ENCODE measurements around the gene DNAJC7. TPM values are rescaled to one million over a fixed set of nuclear protein-coding genes. Genes with fewer than 3 reads are reported as not detected.

DNAJC7 gene
- total RNA-seq, 1 experiment from 2014 or later = 60.1 TPM

DNA sequence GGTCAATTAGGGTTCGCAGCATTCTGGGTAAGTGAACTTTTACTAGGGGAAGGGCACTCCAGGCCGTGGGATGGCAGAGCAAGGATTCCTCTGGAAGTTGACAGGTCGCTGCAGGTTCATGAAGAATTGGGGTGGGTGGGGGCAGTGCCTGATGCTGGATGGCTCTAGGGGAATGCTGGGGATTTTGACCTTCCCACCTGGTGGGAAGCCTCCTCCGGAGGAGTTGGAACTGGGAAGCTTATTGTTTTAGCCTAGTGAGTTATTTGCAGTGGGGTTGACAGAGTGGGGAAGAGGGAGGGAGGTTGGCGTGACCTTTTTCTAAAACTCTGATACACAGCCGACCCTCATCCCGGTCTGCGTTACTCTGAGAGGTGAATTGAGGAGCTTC, 33.8 kb upstream of the DNAJC7 start:
- DNase-seq (no peak), ATAC-seq (no peak)
- Histone ChIP-seq H3K4me1 (ENCODE audit: insufficient read depth, low read length) (no peaks in the 10 kb centered on the region), H3K9me3 (ENCODE audit: low read length) (no peaks in the 10 kb centered on the region), H3F3A (ENCODE audit: low read length, unreplicated experiment) (no peaks in the 10 kb centered on the region), H4K20me1 (ENCODE audit: low read length) (no peaks in the 10 kb centered on the region), H3K9ac (ENCODE audit: low read length) (no peak overlapping the region), H3K36me3 (ENCODE audit: low read depth, low read length) (no peaks in the 10 kb centered on the region), H3K9me2 (replicated peaks; ENCODE audit: low read length) (no peaks in the 10 kb centered on the region), H3K27ac (ENCODE audit: low read length) (no peak overlapping the region), H3K4me2 (ENCODE audit: low read length) (peak overlapping the region; percentile 81), H2AFZ (ENCODE audit: low read length) (peak overlapping the region; percentile 86), H3K27me3 (ENCODE audit: low read length) (no peaks in the 10 kb centered on the region), H3K4me3 (ENCODE audit: low read length) (peak overlapping the region; percentile 67), H3K79me2 (ENCODE audit: low read length) (no peaks in the 10 kb centered on the region)
- ChIA-PET POLR2A (ENCODE audit: unreplicated experiment) (no interaction called here), CTCF (no interaction called here)
- no peak for TF ChIP-seq EZH2 (IDR thresholded peaks at IDR 0.05; ENCODE audit: low read length, unreplicated experiment)
- no peak for TF ChIP-seq EZH2phosphoT487 (IDR thresholded peaks at IDR 0.05; ENCODE audit: borderline replicate concordance, low read length)
- TF ChIP-seq, protein P1, sequence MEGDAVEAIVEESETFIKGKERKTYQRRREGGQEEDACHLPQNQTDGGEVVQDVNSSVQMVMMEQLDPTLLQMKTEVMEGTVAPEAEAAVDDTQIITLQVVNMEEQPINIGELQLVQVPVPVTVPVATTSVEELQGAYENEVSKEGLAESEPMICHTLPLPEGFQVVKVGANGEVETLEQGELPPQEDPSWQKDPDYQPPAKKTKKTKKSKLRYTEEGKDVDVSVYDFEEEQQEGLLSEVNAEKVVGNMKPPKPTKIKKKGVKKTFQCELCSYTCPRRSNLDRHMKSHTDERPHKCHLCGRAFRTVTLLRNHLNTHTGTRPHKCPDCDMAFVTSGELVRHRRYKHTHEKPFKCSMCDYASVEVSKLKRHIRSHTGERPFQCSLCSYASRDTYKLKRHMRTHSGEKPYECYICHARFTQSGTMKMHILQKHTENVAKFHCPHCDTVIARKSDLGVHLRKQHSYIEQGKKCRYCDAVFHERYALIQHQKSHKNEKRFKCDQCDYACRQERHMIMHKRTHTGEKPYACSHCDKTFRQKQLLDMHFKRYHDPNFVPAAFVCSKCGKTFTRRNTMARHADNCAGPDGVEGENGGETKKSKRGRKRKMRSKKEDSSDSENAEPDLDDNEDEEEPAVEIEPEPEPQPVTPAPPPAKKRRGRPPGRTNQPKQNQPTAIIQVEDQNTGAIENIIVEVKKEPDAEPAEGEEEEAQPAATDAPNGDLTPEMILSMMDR (conservative IDR thresholded peaks at IDR 0.05; ENCODE audit: low read depth, low read length) = no peak
- intact Hi-C loops (cut with micrococcal nuclease) = no loop called here
- BruUV-seq (replicated peaks) = no TSS peak

- no peaks in the 10 kb centered on the region for H3K9me2 ChIP-seq (replicated peaks; ENCODE audit: low read length)
- DNase-seq (peak; percentile 24), ATAC-seq (peak; percentile 85)
- no peaks in the 10 kb centered on the region for H3K4me1 ChIP-seq (ENCODE audit: insufficient read depth, low read length)
- H3K27ac ChIP-seq (ENCODE audit: low read length) = no peak within 1 kb of the TSS
- no peaks in the 10 kb centered on the region for H4K20me1 ChIP-seq (ENCODE audit: low read length)
- peak within 1 kb of the TSS; percentile 94 for H3K4me2 ChIP-seq (ENCODE audit: low read length)
- H3K9me3 ChIP-seq (ENCODE audit: low read length) = no peaks in the 10 kb centered on the region
- H3K36me3 ChIP-seq (ENCODE audit: low read depth, low read length) = no peaks in the 10 kb centered on the region
- no peaks in the 10 kb centered on the region for H3K27me3 ChIP-seq (ENCODE audit: low read length)
- H3K9ac ChIP-seq (ENCODE audit: low read length) = peak within 1 kb of the TSS; percentile 43; the same call in 1 of the 2 replicates
- CTCF ChIA-PET = no interaction called here
- BruUV-seq (replicated peaks) = no TSS peak
- H3F3A ChIP-seq (ENCODE audit: low read length, unreplicated experiment) = no peaks in the 10 kb centered on the region
- no peaks in the 10 kb centered on the region for H3K79me2 ChIP-seq (ENCODE audit: low read length)
- H2AFZ ChIP-seq (ENCODE audit: low read length) = peak within 1 kb of the TSS; percentile 86
- peak within 1 kb of the TSS; percentile 69 for H3K4me3 ChIP-seq (ENCODE audit: low read length)
- intact Hi-C loops (cut with micrococcal nuclease) = no loop called here
- TF ChIP-seq EZH2 (IDR thresholded peaks at IDR 0.05; ENCODE audit: low read length, unreplicated experiment) (no peak), EZH2phosphoT487 (IDR thresholded peaks at IDR 0.05; ENCODE audit: borderline replicate concordance, low read length) (no peak)
- TF ChIP-seq, protein P1 (conservative IDR thresholded peaks at IDR 0.05; ENCODE audit: low read depth, low read length) = peak; percentile 19; the same call in 1 of the 2 replicates
- POLR2A ChIA-PET (ENCODE audit: unreplicated experiment) = no interaction called here
These were observed 33.3 kb upstream of the DNAJC7 start, which contains the start of gene C17orf113 for GRCh38 chr17:42050393-42051012. Gene C17orf113, minus strand, starts transcription at chr17:42050601. Its CDS starts 7,225 bp downstream, at chr17:42043376.

- DNase-seq = no peak
- H3K27ac ChIP-seq (ENCODE audit: low read length) = no peak overlapping the region
- H3K9ac ChIP-seq (ENCODE audit: low read length) = peak overlapping the region; percentile 43; the same call in 1 of the 2 replicates
- TF ChIP-seq, protein P1 (conservative IDR thresholded peaks at IDR 0.05; ENCODE audit: low read depth, low read length) = no peak
- TF ChIP-seq EZH2phosphoT487 (IDR thresholded peaks at IDR 0.05; ENCODE audit: borderline replicate concordance, low read length) = no peak
- TF ChIP-seq EZH2 (IDR thresholded peaks at IDR 0.05; ENCODE audit: low read length, unreplicated experiment) = no peak
- H3K36me3 ChIP-seq (ENCODE audit: low read depth, low read length) = no peaks in the 10 kb centered on the region
- peak; percentile 49 for ATAC-seq
- H3K9me3 ChIP-seq (ENCODE audit: low read length) = no peaks in the 10 kb centered on the region
- H3K4me1 ChIP-seq (ENCODE audit: insufficient read depth, low read length) = no peaks in the 10 kb centered on the region
- ChIA-PET CTCF (interaction anchor here (0.6 kb wide), 1 partner anchor 121 kb away, joined by 5 read pairs; no protein-coding TSS in a partner anchor), POLR2A (ENCODE audit: unreplicated experiment) (no interaction called here)
- intact Hi-C loops (cut with micrococcal nuclease) = no loop called here
- H3K79me2 ChIP-seq (ENCODE audit: low read length) = no peaks in the 10 kb centered on the region
- H4K20me1 ChIP-seq (ENCODE audit: low read length) = no peaks in the 10 kb centered on the region
- no TSS peak for BruUV-seq (replicated peaks)
- peak overlapping the region; percentile 78 for H2AFZ ChIP-seq (ENCODE audit: low read length)
- H3K4me3 ChIP-seq (ENCODE audit: low read length) = peak overlapping the region; percentile 69
- H3F3A ChIP-seq (ENCODE audit: low read length, unreplicated experiment) = no peaks in the 10 kb centered on the region
- H3K4me2 ChIP-seq (ENCODE audit: low read length) = peak overlapping the region; percentile 94
- H3K9me2 ChIP-seq (replicated peaks; ENCODE audit: low read length) = no peaks in the 10 kb centered on the region
- H3K27me3 ChIP-seq (ENCODE audit: low read length) = no peaks in the 10 kb centered on the region
These were observed 32.7 kb upstream of the DNAJC7 start for GRCh38 chr17:42049834-42050392.

Measured in PC-3 (cell line).